Left ventricle myocardium inferior (tissue), 1 donor: Measurements from ENCODE around the gene DAPL1. TPM values are rescaled to one million over a fixed set of nuclear protein-coding genes. Genes with fewer than 3 reads are reported as not detected.

ENCODE experiments used
- DNase-seq: peaks from one replicate; pipeline ENCODE4 v3.0.0-alpha.2; 2020
- H3K27ac ChIP-seq: fragments of 200-600 bp; replicated peaks from 2 replicates; pipeline ENCODE4 v1.8.0; 2021
- H3K27me3 ChIP-seq: fragments of 200-600 bp; 2 replicates; pipeline ENCODE4 v1.8.0; 2021; ENCODE audit warnings: low read depth
- H3K36me3 ChIP-seq: fragments of 200-600 bp; 2 replicates; pipeline ENCODE4 v1.8.0; 2021
- H3K4me1 ChIP-seq: fragments of 200-600 bp; 2 replicates; pipeline ENCODE4 v1.8.0; 2021
- H3K4me3 ChIP-seq: fragments of 200-600 bp; 2 replicates; pipeline ENCODE4 v1.8.0; 2021; ENCODE audit warnings: mild to moderate bottlenecking, moderate library complexity
- H3K9me3 ChIP-seq: fragments of 200-600 bp; replicated peaks from 2 replicates; pipeline ENCODE4 v1.8.0; 2021
- intact Hi-C: fragments of 100-400 bp; cut with micrococcal nuclease; formaldehyde crosslinking; loops from one replicate; pipeline ENCODE4 v1.11.0; 2022
- total RNA-seq: library from RNA; stranded (reverse); fragmentation: NEBNext Ultra II Directional; extraction: Animal tissue kit (Norgen Biotek cat#: 25700); gene quantifications from one replicate; pipeline ENCODE4 v1.2.1, GENCODE V29; 2021
- TF ChIP-seq, protein P1 (sequence below): fragments of 200-600 bp; IDR thresholded peaks from 2 replicates; pipeline ENCODE4 v1.8.0; 2021; ENCODE audit warnings: antibody characterized with exemption, mild to moderate bottlenecking, borderline replicate concordance
- donor health status: DM: no; HTN: yes; CAD: no; lungs with severe emphysema.

The DAPL1 gene
- total RNA-seq, 1 donor from 2014 or later = not detected

DNA sequence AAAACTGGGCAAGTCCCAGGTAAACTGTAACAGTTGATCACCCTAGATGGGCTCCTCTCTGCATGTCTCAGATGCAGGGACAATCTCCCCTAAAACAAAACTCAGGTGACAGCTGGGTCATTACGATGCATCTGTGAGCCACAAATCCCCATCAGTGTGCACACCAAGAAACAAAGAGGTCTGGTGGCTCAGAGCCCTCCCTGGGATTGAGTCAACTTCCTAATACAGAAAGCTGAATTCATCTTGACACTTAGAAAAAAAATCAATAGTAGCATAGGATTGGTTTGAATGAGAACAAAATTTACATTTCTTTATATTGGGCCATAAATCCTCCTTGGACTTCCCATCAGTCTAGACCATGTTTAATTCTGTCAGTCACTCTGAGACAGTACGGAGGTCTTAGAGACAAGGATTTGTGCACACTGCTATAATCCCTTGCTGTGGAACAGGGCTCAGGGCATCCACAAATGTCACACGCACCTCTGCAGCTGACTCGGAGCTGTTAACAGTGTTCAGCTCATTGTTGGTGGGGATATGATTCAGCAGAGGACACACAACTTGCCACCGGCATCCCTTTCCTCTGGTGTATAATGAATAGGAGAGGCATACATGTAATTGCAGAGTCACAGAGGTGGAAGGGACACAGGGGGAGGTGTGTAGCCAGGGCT is 44.5 kb upstream of the DAPL1 start:
- Histone ChIP-seq H3K4me3 (no peak overlapping the region), H3K9me3 (no peaks in the 10 kb centered on the region), H3K36me3 (no peaks in the 10 kb centered on the region), H3K27ac (no peak overlapping the region), H3K27me3 (no peaks in the 10 kb centered on the region), H3K4me1 (peaks cover 26% of the 10 kb centered on the region)
- intact Hi-C loops = loop anchor here (5.0 kb wide), 3 partner anchors 298 to 718 kb away; no protein-coding TSS in a partner anchor
- TF ChIP-seq, protein P1, sequence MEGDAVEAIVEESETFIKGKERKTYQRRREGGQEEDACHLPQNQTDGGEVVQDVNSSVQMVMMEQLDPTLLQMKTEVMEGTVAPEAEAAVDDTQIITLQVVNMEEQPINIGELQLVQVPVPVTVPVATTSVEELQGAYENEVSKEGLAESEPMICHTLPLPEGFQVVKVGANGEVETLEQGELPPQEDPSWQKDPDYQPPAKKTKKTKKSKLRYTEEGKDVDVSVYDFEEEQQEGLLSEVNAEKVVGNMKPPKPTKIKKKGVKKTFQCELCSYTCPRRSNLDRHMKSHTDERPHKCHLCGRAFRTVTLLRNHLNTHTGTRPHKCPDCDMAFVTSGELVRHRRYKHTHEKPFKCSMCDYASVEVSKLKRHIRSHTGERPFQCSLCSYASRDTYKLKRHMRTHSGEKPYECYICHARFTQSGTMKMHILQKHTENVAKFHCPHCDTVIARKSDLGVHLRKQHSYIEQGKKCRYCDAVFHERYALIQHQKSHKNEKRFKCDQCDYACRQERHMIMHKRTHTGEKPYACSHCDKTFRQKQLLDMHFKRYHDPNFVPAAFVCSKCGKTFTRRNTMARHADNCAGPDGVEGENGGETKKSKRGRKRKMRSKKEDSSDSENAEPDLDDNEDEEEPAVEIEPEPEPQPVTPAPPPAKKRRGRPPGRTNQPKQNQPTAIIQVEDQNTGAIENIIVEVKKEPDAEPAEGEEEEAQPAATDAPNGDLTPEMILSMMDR = no peak
- no peak for DNase-seq

DNA sequence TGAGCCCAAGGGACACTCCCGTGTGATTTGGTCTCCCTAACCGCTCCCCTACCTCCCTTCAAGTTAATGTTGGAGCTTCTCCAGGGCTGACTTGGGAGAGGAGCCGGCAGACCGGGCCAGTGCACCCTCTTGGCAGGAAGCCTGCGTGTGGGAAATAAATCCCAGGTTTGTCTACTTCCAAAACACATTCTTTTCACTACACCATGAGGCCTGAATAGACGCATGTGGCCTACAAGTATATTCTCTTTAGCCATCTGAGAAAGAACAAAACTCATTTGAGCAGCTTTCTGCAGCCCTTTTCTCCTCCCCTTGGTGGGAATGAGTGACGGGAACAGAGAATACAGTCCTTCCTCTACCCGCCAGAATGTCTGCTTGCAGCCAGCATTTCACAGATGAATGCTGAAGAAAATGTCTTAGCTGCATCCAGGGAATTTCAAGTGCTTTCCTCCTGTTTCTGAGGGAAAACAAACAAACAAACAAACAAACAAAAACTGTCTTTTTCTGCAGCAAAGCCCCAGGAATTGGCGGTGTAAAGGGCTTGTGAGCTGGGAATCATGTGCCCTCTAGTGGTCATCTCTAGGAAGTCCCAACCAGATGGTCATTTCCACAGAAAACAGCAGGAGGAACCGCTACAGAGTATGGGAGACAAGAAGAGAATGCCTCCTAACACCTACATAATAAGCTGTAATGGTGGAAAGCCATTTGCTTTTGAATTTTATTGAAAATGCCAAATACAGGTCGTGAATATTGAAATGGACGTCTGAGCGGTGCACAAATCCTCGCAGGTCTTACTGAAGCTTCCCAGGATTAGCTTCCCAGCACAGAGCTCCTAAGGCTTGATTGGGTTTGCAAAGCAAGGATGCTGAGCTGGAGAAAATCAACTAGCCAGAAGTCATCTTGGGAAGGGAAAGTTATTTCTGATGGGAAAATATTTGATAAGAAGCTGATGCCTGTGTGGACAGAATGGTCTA is 41.2 kb upstream of the DAPL1 start:
- intact Hi-C loops = loop anchor here (5.0 kb wide), 3 partner anchors 302 to 722 kb away; no protein-coding TSS in a partner anchor
- H3K4me1 ChIP-seq = peaks cover 11% of the 10 kb centered on the region
- peak overlapping the region; percentile 51 for H3K27ac ChIP-seq
- DNase-seq = peak; percentile 23
- H3K27me3 ChIP-seq = no peaks in the 10 kb centered on the region
- no peaks in the 10 kb centered on the region for H3K9me3 ChIP-seq
- H3K4me3 ChIP-seq = peak overlapping the region; percentile 55
- TF ChIP-seq, protein P1 = peak; percentile 94
- no peaks in the 10 kb centered on the region for H3K36me3 ChIP-seq

DNA sequence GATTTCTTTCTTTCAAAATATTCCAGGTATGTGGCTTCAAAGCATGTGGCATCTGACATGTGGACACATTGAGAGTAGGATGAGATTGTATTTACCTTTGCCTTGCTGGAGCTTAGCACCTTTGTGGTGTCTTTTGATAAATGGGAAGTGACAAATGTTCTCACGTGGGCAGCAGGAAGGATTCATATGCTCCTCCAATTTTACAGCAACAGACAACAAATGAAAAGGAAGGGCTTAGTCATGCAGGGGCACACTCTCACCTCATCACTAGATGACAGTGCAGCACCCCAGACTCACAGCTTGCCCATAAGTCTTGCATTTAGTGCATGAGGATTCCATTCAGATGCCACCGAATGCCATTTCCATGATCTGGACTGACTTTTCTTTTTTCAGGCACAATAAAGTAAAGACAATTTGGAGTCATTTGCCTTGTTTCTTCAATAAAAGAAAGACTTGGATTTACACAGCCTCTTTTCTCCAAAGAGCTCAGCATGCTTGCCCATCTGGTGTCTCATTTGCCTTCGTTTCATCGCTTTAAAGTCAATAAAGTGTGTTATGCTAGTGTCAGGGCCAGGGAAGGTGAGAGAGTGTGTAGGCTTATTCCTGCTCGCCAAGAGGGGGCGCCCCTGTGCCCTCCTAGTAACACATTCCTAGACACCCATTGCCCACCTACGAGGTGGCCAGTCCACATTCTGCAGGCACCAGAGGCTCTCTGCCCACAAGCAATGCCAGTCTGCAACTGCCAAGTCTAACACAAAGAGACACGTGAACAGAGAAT is 39.6 kb upstream of the DAPL1 start:
- H3K36me3 ChIP-seq = no peaks in the 10 kb centered on the region
- TF ChIP-seq, protein P1 = peak; percentile 14
- H3K4me1 ChIP-seq = peaks cover 12% of the 10 kb centered on the region
- no peaks in the 10 kb centered on the region for H3K27me3 ChIP-seq
- intact Hi-C loops = no loop called here
- H3K27ac ChIP-seq = no peak overlapping the region
- H3K4me3 ChIP-seq = no peak overlapping the region
- H3K9me3 ChIP-seq = no peaks in the 10 kb centered on the region
- DNase-seq = no peak

DNA sequence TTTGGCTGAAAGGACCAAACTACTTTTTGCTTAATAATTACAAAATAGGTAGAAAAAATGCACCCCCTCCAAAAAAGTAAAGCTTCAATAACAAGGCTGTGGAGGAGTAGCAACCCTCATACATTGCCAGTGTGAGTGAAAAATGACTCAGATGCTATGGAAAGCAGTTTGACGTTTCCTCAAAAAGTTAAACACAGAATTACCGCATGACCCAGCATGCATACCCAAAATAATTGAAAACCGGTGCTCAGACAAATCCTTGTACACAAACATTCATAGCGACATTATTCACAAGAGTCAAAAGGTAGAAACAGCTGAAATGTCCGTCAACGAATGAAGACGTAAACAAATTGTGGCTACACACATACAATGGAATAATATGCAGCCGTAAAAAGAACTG is 38.8 kb upstream of the DAPL1 start:
- Histone ChIP-seq H3K9me3 (no peaks in the 10 kb centered on the region), H3K27ac (no peak overlapping the region), H3K36me3 (no peaks in the 10 kb centered on the region), H3K27me3 (no peaks in the 10 kb centered on the region), H3K4me1 (peaks cover 20% of the 10 kb centered on the region), H3K4me3 (no peak overlapping the region)
- DNase-seq = no peak
- TF ChIP-seq, protein P1 = no peak
- intact Hi-C loops = no loop called here

DNA sequence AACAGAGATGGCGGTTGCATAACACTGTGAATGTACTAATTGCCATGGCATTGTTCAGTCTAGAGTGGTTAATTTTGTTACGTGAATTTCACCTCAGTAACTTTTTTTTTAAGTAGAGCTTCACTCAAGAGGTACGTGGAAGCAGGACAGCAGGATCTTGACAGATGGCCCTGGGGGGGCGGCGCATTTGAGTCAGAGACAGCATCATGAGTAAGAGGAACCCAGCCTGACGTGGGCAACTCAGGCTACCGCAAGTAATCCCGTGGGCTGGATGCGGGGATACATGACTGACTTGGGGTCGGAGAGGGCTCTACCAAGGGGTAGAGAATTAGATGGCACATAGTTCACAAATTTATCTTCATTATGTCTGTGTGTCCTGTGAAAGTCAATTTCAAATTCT is 38.1 kb upstream of the DAPL1 start:
- Histone ChIP-seq H3K4me3 (no peak overlapping the region), H3K4me1 (peaks cover 22% of the 10 kb centered on the region), H3K27ac (no peak overlapping the region), H3K9me3 (no peaks in the 10 kb centered on the region), H3K36me3 (no peaks in the 10 kb centered on the region), H3K27me3 (no peaks in the 10 kb centered on the region)
- intact Hi-C loops = no loop called here
- no peak for DNase-seq
- TF ChIP-seq, protein P1 = no peak
